ENCODE results near the gene TRAF3.
"Not testable (repeated sequence)": the region's sequence is repeated elsewhere in the genome, so short reads cannot be mapped to it uniquely, and the experiment has no call there.

Gene TRAF3

GRCh38 chr14:102809870-102810269 is 32.6 kb downstream of the TRAF3 start:
- DNase-seq, result no peak

- no peak for DNase-seq
These were observed 33.3 kb downstream of the TRAF3 start for GRCh38 chr14:102810523-102810922.

- DNase-seq, result no peak
These were observed 34.2 kb downstream of the TRAF3 start for GRCh38 chr14:102811254-102811963.

- no peak for DNase-seq
These were observed 34.7 kb downstream of the TRAF3 start for GRCh38 chr14:102811971-102812370.

GRCh38 chr14:102813691-102814090 is 36.4 kb downstream of the TRAF3 start:
- DNase-seq, result no peak

GRCh38 chr14:102817318-102817717 is 40.1 kb downstream of the TRAF3 start:
- no peak for DNase-seq

GRCh38 chr14:102817942-102818940 is 41.0 kb downstream of the TRAF3 start:
- DNase-seq, result no peak

- DNase-seq, result peak; percentile 26
These were observed 42.0 kb downstream of the TRAF3 start for GRCh38 chr14:102819176-102819628.

- no peak for DNase-seq
These were observed 42.6 kb downstream of the TRAF3 start for GRCh38 chr14:102819747-102820330.

- no peak for DNase-seq
These were observed 44.0 kb downstream of the TRAF3 start for GRCh38 chr14:102821252-102821651.

GRCh38 chr14:102822311-102822863 is 45.1 kb downstream of the TRAF3 start:
- DNase-seq, result no peak

GRCh38 chr14:102822887-102823286 is 45.6 kb downstream of the TRAF3 start:
- not testable (repeated sequence) for DNase-seq

GRCh38 chr14:102823546-102823945 is 46.3 kb downstream of the TRAF3 start:
- no peak for DNase-seq

GRCh38 chr14:102824832-102825231 is 47.6 kb downstream of the TRAF3 start:
- no peak for DNase-seq

- DNase-seq, result no peak
These were observed 48.3 kb downstream of the TRAF3 start for GRCh38 chr14:102825307-102826095.

- no peak for DNase-seq
These were observed 48.9 kb downstream of the TRAF3 start for GRCh38 chr14:102826161-102826560.

GRCh38 chr14:102826751-102827675 is 49.8 kb downstream of the TRAF3 start:
- DNase-seq, result no peak

- no peak for DNase-seq
These were observed 50.5 kb downstream of the TRAF3 start for GRCh38 chr14:102827716-102828115.

- DNase-seq, result no peak
These were observed 50.9 kb downstream of the TRAF3 start for GRCh38 chr14:102828151-102828550.

GRCh38 chr14:102829016-102829548 is 51.8 kb downstream of the TRAF3 start:
- DNase-seq, result no peak

All from central memory CD4-positive, alpha-beta T cell (primary cell).